HG03064 (cell line): ENCODE results near the gene CCR5.
"Not testable (repeated sequence)": the region's sequence is repeated elsewhere in the genome, so short reads cannot be mapped to it uniquely, and the experiment has no call there.

Experiments
- ATAC-seq: cut with Tn5 transposase; IDR thresholded peaks from one replicate; pipeline ENCODE4 v1.9.1; 2021; ENCODE audit warnings: low read depth; ENCODE audit not compliant: unreplicated experiment

Gene CCR5

GRCh38 chr3:46381625-46382024, 10.9 kb downstream of the CCR5 start:
- no peak for ATAC-seq

- no peak for ATAC-seq
Observed at GRCh38 chr3:46383211-46383950, 12.6 kb downstream of the CCR5 start.

GRCh38 chr3:46383951-46384330, 13.2 kb downstream of the CCR5 start:
- ATAC-seq = no peak

GRCh38 chr3:46386205-46386604, 15.5 kb downstream of the CCR5 start:
- no peak for ATAC-seq

GRCh38 chr3:46388847-46389246, 18.1 kb downstream of the CCR5 start:
- ATAC-seq = not testable (repeated sequence)

- no peak for ATAC-seq
Observed at GRCh38 chr3:46389306-46389705, 18.6 kb downstream of the CCR5 start.

- ATAC-seq = not testable (repeated sequence)
Observed at GRCh38 chr3:46391526-46391925, 20.8 kb downstream of the CCR5 start.

GRCh38 chr3:46393011-46393410, 22.3 kb downstream of the CCR5 start:
- no peak for ATAC-seq

GRCh38 chr3:46393554-46394434, 23.0 kb downstream of the CCR5 start:
- no peak for ATAC-seq

GRCh38 chr3:46395210-46395661, 24.5 kb downstream of the CCR5 start:
- ATAC-seq = no peak

GRCh38 chr3:46395766-46396530, 25.2 kb downstream of the CCR5 start:
- no peak for ATAC-seq

- ATAC-seq = no peak
Observed at GRCh38 chr3:46397111-46397510, 26.4 kb downstream of the CCR5 start.

GRCh38 chr3:46398186-46398955, 27.6 kb downstream of the CCR5 start:
- no peak for ATAC-seq

GRCh38 chr3:46399098-46399497, 28.4 kb downstream of the CCR5 start:
- no peak for ATAC-seq

- ATAC-seq = no peak
Observed at GRCh38 chr3:46399557-46399956, 28.8 kb downstream of the CCR5 start.

- ATAC-seq = no peak
Observed at GRCh38 chr3:46400000-46400734, 29.4 kb downstream of the CCR5 start.

GRCh38 chr3:46400846-46401245, 30.1 kb downstream of the CCR5 start:
- ATAC-seq = no peak

- ATAC-seq = no peak
Observed at GRCh38 chr3:46401579-46401978, 30.8 kb downstream of the CCR5 start.

GRCh38 chr3:46402902-46403301, 32.2 kb downstream of the CCR5 start:
- not testable (repeated sequence) for ATAC-seq
